GM18870 (cell line): ENCODE data around the gene FMO4.
A peak's percentile ranks its signal among the peaks of the same experiment; 100 is the strongest.
"Not testable (repeated sequence)": the region's sequence is repeated elsewhere in the genome, so short reads cannot be mapped to it uniquely, and the experiment has no call there.

Experiments used
- ATAC-seq: cut with Tn5 transposase; IDR thresholded peaks from one replicate; pipeline ENCODE4 v1.9.1; 2021; ENCODE audit warnings: moderate library complexity; ENCODE audit not compliant: unreplicated experiment

The FMO4 gene, protein sequence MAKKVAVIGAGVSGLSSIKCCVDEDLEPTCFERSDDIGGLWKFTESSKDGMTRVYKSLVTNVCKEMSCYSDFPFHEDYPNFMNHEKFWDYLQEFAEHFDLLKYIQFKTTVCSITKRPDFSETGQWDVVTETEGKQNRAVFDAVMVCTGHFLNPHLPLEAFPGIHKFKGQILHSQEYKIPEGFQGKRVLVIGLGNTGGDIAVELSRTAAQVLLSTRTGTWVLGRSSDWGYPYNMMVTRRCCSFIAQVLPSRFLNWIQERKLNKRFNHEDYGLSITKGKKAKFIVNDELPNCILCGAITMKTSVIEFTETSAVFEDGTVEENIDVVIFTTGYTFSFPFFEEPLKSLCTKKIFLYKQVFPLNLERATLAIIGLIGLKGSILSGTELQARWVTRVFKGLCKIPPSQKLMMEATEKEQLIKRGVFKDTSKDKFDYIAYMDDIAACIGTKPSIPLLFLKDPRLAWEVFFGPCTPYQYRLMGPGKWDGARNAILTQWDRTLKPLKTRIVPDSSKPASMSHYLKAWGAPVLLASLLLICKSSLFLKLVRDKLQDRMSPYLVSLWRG

DNA sequence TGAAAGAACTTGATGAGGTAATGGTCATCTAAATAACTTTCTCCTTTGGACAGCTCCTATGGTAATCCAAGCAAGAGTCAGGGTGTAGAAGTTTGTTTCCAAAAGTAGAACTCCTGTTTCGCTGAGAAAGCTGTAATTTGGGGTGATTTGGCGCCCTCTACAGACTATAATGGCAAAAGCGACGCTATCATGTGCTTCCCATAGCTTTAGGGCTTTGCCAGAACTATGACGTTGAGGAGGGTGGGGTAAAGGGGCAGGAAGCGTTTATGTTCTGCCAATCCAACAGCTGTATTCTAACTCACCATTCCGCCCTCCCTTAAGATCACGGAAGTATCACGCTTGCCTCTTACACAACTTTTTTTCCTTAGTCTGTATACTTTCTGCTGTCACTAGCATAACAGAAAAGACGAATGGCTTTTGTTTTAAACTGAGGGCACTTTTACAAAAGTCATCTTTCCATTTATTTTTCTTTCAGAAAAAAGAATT, at the start of gene FMO4:
FMO4 (plus strand) TSS at position 349 of the 486 bp plus-strand sequence. CDS start 5,643 bp downstream, outside the sequence.
- peak; percentile 100 for ATAC-seq

GRCh38 chr1:171265686-171266085, 48.3 kb upstream of the FMO4 start:
- no peak for ATAC-seq

GRCh38 chr1:171266930-171267329, 47.1 kb upstream of the FMO4 start:
- ATAC-seq, result no peak

DNA sequence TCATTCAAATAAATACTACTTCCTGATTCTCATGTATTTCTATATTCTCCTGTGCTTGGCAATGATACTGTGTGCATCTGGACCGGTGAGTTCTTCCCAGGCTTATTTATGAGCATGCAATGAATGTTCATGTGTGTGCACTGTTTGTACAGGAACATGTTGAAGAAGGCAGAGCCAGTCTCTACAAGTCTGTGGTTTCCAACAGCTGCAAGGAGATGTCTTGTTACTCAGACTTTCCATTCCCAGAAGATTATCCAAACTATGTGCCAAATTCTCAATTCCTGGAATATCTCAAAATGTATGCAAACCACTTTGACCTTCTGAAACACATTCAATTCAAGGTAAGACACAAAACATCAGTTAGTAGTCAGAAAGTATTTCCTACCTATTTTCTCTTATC, 46.6 kb upstream of the FMO4 start:
- ATAC-seq, result no peak

GRCh38 chr1:171270806-171271205, 43.2 kb upstream of the FMO4 start:
- ATAC-seq, result no peak

DNA sequence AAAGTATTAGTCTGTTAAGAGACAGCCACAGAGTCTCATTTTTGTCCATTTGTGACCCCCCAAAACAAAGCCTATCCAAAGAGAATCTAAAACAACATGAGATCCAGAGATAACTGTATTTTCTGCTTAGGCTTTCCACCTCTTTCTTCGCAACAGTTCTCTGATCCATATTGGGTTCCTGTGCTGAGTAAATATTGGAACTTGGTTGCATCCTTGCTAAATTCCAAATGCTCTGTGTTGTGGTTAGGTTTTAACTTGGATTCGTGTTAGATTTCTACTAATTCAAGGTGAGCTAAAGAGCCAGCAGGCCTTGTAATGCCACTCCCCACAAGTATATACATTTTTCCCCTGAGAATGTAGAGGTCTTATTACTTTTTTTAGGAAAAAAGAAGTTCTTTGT, 36.4 kb upstream of the FMO4 start:
- no peak for ATAC-seq

- no peak for ATAC-seq
Measured at GRCh38 chr1:171279234-171279633, 34.7 kb upstream of the FMO4 start.

GRCh38 chr1:171279678-171280077, 34.3 kb upstream of the FMO4 start:
- ATAC-seq, result no peak

GRCh38 chr1:171280599-171280998, 33.4 kb upstream of the FMO4 start:
- no peak for ATAC-seq

GRCh38 chr1:171286032-171286705, 27.8 kb upstream of the FMO4 start:
- peak; percentile 77 for ATAC-seq

DNA sequence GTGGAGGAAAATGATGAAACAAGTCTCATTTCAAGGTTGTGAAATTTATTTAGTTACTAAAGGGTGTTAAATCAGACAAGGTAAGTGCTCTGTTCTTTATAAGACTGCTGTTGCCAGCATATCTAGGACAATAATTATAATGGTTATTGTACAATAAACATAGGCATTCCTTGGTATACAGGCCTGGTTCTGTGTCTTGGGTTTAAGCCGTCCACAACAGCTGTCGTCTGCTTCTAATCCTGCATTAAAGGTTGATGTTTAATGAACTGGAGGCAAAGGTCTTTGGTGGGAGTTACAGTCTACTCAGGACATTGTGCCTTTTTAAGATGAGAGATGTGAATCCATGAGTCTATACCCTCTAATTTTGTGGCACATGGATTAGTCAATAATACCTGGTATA, 23.4 kb upstream of the FMO4 start:
- no peak for ATAC-seq

DNA sequence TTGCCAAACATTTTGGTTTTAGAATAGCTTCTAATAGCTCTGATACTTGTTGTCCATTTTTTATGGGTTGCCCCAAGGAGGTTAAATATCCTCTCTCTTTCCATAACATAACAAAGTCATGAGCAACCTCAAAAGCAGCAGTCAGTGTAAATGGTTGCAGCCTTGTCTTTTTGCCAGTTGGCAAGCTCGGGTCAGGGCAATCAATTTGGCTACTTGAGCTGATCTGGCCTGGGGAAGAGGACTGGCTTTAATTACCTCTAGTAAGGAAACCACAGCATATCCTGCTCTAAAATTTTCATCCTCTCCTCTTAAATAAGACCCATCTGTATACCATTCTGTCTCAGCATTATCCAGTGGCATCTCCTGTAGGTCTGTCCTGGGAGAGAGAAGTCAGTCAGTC, 21.2 kb upstream of the FMO4 start:
- ATAC-seq, result no peak

DNA sequence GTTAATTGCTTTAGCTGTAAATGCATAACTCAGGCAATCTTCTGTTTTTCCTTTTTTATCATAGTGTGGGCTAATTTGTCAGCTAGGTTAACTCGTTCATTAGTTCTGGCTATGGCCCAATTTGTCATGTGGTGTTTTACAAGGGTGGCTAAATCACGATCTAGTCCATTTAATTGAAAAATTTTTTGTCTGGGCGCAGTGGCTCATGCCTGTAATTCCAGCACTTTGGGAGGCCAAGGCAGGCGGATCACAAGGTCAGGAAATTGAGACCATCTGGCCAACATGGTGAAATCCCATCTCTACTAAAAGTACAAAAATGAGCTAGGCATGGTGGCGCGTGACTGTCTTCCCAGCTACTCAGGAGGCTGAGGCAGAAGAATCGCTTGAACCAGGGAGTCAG, 18.6 kb upstream of the FMO4 start:
- not testable (repeated sequence) for ATAC-seq

GRCh38 chr1:171295821-171296220, 18.2 kb upstream of the FMO4 start:
- no peak for ATAC-seq

DNA sequence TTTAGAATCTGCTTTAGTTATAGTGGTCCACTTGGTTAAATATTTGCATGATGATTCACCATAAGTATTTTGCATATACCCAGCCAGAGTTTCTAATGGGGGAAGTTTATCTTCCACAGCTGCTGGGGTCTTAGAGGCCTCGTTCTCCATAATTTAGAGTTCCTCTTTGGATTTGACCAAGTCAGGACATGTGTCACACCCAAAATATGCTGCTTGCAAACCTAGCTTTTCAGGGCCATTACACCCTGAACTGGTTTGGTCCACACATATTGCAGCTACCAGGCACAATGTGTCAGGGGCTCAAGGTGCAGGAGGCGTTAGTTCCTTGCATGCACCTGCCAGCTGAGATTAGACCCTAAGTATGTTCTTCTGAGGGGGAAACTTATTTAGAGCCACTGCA, 17.1 kb upstream of the FMO4 start:
- no peak for ATAC-seq

DNA sequence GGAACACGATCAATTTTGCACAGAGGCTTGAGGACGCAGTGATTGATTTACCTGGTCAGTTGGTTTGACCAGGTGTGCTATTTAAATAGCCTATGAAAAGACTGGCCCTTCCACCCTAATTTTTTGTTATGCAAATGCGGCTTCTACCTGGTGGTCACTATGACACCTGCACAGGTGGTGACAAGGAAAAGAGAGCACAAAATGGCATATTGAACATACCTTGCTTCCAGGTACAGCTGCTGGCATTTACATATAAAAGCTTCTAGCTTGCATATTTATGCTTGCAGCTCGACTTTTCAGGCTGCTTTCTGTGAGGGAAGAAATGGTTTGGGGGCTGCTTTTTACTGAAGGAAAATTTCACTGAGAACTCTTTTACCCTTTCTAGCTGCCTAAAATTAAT, 15.3 kb upstream of the FMO4 start:
- no peak for ATAC-seq

DNA sequence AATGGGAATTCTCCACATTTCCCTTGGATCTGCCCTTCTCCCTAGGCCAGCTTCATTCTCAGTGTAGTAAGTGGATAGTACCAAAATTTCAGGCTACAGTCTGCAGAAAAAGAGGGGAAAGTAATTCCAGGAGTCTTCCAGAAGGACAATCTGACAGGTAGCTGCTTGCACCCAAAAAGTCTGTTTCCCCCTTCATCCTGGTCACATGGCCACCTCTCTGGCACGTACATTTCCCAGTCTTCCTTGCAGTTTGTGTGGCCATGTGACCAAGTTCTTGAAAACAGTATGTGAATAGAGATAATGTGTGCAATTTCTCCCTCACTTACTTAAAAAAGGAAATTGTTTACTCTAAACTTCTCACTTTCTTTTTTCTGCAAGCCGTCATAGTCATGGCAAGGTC, 14.6 kb upstream of the FMO4 start:
- ATAC-seq, result no peak

DNA sequence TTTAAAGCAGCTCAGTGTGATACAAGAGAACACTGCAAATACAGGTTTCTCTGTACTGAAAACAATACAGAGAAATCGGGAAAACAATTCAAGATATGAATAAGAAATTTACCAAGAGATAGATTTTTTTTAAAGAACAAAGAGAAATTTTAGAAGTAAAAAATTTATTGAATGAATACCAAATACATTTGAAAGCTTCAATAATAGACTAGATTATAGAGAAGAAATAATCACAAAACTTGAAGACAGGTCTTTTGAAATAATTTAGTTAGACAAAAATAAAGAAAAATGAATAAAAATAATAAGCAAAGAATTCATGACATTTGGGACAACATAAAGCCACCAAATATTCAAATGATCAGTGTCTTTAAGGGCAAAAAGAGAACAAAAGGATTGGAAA, 13.6 kb upstream of the FMO4 start:
- no peak for ATAC-seq

GRCh38 chr1:171310661-171311087, 3.3 kb upstream of the FMO4 start:
- no peak for ATAC-seq

DNA sequence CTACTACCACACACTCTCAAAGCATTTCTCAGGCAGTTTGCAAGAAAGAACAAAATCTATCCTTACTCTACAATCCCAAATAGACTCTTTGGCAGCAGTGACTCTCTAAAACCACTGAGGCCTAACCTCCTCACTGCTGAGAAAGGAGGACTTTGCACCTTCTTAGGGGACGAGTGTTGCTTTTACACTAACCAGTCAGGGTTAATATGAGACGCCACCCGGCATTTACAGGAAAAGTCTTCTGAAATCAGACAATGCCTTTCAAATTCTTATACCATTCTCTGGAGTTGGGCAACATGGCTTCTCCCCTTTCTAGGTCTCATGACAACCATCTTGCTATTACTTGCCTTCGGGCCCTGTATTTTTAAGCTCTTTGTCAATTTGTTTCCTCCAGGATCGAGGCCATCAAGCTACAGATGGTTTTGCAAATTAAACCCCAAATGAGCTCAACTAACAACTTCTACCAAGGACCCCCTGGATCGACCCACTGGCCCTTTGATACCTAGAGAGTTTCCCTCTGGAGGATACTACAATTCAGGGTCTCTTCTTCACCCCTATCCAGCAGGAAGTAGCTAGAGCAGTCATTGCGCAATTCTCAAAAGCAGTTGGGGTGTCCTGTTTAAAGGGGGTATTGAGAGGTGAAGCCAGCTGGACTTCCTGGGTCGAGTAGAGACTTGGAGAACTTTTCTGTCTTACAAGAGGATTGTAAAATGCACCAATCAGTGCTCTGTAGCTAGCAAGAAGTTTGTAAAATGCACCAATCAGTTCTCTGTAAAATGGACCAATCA, 2.0 kb upstream of the FMO4 start:
- no peak for ATAC-seq

DNA sequence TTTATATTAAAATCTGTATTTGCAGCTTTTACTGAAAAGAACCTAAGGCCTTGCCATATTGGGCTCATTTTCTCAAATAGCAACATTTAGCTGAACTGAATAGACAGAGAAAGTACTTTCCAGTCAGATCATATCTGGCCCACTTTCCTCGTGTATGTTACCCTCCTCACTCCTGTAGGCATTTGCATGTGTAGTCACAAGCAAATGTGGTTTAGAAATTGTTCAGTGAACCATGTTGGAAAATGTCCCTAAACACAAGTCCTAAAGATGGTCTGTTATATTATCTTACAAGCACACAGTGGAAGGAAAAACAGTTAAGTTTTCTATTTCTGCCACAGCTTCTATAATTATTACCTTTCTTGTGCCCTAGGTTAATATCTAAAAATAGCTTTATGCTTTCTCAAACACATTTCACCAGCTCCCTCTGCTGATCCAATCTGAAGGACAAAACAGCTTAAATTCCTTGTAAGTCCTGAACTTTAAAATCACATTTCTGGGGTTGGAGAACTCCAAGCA, 606 bp upstream of the FMO4 start:
- ATAC-seq, result peak; percentile 58
